ENCODE results near the gene MS4A4E. TPM values are rescaled to one million over a fixed set of nuclear protein-coding genes. Genes with fewer than 3 reads are reported as not detected.

The MS4A4E gene
- total and polyA plus RNA-seq, 2 of the 13 experiments (the other 11 are each of a cell fraction or from before 2014, with no cell fraction given), result not detected

DNA sequence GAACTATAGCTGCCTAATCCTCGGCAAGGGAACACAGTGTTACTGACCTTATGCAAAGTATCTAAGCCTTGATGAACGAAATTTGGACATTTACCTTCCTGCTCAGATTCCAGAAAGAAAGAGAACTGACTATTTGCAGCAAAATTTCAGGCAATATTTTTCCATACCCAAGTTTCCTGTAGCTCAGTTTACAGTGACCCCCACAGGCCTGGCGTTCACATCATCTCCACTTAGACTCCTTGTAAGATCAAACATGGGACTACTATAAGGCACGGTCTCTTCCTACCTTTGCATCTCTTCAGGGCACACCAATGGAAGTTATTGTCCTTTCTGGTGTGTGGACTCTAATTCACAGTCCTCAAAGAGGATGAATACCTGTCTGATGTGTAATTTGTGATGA, 81.2 kb downstream of the MS4A4E start:
- Histone ChIP-seq H3K9ac (ENCODE audit: insufficient read depth, low read depth, low read length) (no peak overlapping the region), H3K79me2 (ENCODE audit: insufficient read depth, low read length) (no peaks in the 10 kb centered on the region), H3K4me1 (ENCODE audit: insufficient read depth, low read length) (no peaks in the 10 kb centered on the region), H3K4me2 (ENCODE audit: low read depth, low read length) (no peak overlapping the region), H3K36me3 (replicated peaks in 1 of 2; ENCODE audit: control insufficient read depth in 1 of 2, insufficient read depth in 2 of 2, low read length in 2 of 2) (no peaks in the 10 kb centered on the region), H3K27me3 (ENCODE audit: control insufficient read depth in 1 of 2, insufficient read depth in 2 of 2, low read length in 2 of 2) (no peaks in the 10 kb centered on the region; a peak in 1 of 5 replicates), H2AFZ (ENCODE audit: low read length) (no peak overlapping the region), H3K9me3 (ENCODE audit: low read length) (no peaks in the 10 kb centered on the region), H4K20me1 (ENCODE audit: insufficient read depth, low read length) (no peaks in the 10 kb centered on the region), H3K27ac (ENCODE audit: extremely low read length, insufficient read depth, low read length) (no peak overlapping the region), H3K4me3 (replicated peaks in 1 of 3; ENCODE audit: insufficient read depth in 1 of 3, low read depth in 2 of 3, low read length in 3 of 3) (no peak overlapping the region)
- TF ChIP-seq CEBPG (CRISPR knock-in tag; IDR thresholded peaks at IDR 0.05) (no peak), NR2C2 (CRISPR knock-in tag; IDR thresholded peaks at IDR 0.05; ENCODE audit: borderline replicate concordance) (no peak), ZNF83 (CRISPR knock-in tag; IDR thresholded peaks at IDR 0.05; ENCODE audit: borderline replicate concordance) (no peak), ZNF792 (CRISPR knock-in tag; IDR thresholded peaks at IDR 0.05) (no peak), ZNF737 (CRISPR knock-in tag; IDR thresholded peaks at IDR 0.05; ENCODE audit: borderline replicate concordance) (no peak)
- TF ChIP-seq, protein P1, sequence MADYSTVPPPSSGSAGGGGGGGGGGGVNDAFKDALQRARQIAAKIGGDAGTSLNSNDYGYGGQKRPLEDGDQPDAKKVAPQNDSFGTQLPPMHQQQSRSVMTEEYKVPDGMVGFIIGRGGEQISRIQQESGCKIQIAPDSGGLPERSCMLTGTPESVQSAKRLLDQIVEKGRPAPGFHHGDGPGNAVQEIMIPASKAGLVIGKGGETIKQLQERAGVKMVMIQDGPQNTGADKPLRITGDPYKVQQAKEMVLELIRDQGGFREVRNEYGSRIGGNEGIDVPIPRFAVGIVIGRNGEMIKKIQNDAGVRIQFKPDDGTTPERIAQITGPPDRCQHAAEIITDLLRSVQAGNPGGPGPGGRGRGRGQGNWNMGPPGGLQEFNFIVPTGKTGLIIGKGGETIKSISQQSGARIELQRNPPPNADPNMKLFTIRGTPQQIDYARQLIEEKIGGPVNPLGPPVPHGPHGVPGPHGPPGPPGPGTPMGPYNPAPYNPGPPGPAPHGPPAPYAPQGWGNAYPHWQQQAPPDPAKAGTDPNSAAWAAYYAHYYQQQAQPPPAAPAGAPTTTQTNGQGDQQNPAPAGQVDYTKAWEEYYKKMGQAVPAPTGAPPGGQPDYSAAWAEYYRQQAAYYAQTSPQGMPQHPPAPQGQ (CRISPR knock-in tag; IDR thresholded peaks at IDR 0.05; ENCODE audit: borderline replicate concordance), result no peak
- TF ChIP-seq, protein P2, sequence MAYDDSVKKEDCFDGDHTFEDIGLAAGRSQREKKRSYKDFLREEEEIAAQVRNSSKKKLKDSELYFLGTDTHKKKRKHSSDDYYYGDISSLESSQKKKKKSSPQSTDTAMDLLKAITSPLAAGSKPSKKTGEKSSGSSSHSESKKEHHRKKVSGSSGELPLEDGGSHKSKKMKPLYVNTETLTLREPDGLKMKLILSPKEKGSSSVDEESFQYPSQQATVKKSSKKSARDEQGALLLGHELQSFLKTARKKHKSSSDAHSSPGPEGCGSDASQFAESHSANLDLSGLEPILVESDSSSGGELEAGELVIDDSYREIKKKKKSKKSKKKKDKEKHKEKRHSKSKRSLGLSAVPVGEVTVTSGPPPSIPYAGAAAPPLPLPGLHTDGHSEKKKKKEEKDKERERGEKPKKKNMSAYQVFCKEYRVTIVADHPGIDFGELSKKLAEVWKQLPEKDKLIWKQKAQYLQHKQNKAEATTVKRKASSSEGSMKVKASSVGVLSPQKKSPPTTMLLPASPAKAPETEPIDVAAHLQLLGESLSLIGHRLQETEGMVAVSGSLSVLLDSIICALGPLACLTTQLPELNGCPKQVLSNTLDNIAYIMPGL (CRISPR knock-in tag; IDR thresholded peaks at IDR 0.05; ENCODE audit: borderline replicate concordance in 1 of 2, low read depth in 1 of 2), result no peak
- TF ChIP-seq, protein P3, sequence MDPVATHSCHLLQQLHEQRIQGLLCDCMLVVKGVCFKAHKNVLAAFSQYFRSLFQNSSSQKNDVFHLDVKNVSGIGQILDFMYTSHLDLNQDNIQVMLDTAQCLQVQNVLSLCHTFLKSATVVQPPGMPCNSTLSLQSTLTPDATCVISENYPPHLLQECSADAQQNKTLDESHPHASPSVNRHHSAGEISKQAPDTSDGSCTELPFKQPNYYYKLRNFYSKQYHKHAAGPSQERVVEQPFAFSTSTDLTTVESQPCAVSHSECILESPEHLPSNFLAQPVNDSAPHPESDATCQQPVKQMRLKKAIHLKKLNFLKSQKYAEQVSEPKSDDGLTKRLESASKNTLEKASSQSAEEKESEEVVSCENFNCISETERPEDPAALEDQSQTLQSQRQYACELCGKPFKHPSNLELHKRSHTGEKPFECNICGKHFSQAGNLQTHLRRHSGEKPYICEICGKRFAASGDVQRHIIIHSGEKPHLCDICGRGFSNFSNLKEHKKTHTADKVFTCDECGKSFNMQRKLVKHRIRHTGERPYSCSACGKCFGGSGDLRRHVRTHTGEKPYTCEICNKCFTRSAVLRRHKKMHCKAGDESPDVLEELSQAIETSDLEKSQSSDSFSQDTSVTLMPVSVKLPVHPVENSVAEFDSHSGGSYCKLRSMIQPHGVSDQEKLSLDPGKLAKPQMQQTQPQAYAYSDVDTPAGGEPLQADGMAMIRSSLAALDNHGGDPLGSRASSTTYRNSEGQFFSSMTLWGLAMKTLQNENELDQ (CRISPR knock-in tag; IDR thresholded peaks at IDR 0.05; ENCODE audit: borderline replicate concordance), result no peak
- FAIRE-seq, result no peak
- ChIA-PET CTCF (ENCODE audit: low intra/inter-chr PET ratio, low total read pairs) (no interaction called here), POLR2A (no interaction called here)
- in situ Hi-C loops (cut with HindIII; ENCODE audit: extremely low pct_ligation_motif_present, low pct_unique_long_range_greater_than_20kb), result no loop called here
- intact Hi-C loops (cut with micrococcal nuclease; ENCODE audit: unreplicated experiment), result no loop called here
- no peak for DNase-seq (ENCODE audit: low spot score)
- 5% methylated on average over 4 of the region's 4 CpGs for WGBS (ENCODE audit: low lambda C conversion rate)
- ATAC-seq, result no peak
- BruUV-seq (replicated peaks), result no TSS peak

All from HepG2 (cell line).